HepG2 (cell line): ENCODE data around the gene HIPK2. TPM values are rescaled to one million over a fixed set of nuclear protein-coding genes. Genes with fewer than 3 reads are reported as not detected.
A peak's percentile ranks its signal among the peaks of the same experiment; 100 is the strongest.

Experiments
- ATAC-seq: fragments of 200-7000 bp; cut with Tn5 transposase; 3 replicates; pipeline ENCODE4 v1.9.1; 2020; ENCODE audit warnings: mild to moderate bottlenecking, moderate library complexity
- BruUV-seq: library from RNA; stranded (reverse); fragments of 400-500 nt; replicated peaks from 2 replicates; lab custom pipeline; 2021; lab: Mats Ljungman, UMichigan
- CTCF ChIA-PET: fragments of 300-600 bp; formaldehyde crosslinking; extraction: SDS; loops from one replicate; lab custom pipeline; 2021; ENCODE audit warnings: low total read pairs, inconsistent platforms, low intra/inter-chr PET ratio; lab: Yijun Ruan, JAX
- POLR2A ChIA-PET: fragments of 350-600 bp; sonication (Branson Sonifier 250); formaldehyde crosslinking; loops from one replicate; lab custom pipeline; 2020; ENCODE audit warnings: antibody characterized with exemption, inconsistent platforms; lab: Yijun Ruan, JAX
- DNase-seq: peaks from one replicate; pipeline ENCODE4 v3.0.0-alpha.2; 2015; ENCODE audit warnings: low spot score
- FAIRE-seq: peaks from 3 replicates; lab custom pipeline; 2011; peaks lifted over from hg19 to GRCh38; lab: Jason Lieb, UNC
- H2AFZ ChIP-seq: one replicate; pipeline ENCODE4 v1.6.1; 2011; ENCODE audit warnings: low read length, inconsistent platforms
- H3K27ac ChIP-seq: fragments of 300-600 bp; 3 replicates; pipeline ENCODE4 v1.8.0; 2011; ENCODE audit warnings: mixed run types, mild to moderate bottlenecking, mixed read lengths, low read length, inconsistent platforms; ENCODE audit not compliant: insufficient read depth; ENCODE audit errors: extremely low read length
- H3K27me3 ChIP-seq, 2 experiments: fragments of 200-600 bp in 1 of 2; 2 replicates in 1 of 2; 3 replicates in 1 of 2; pipeline versions ENCODE4 v1.6.0 to v1.8.0; 2011; ENCODE audit warnings: low read length in 2 of 2, mild to moderate bottlenecking in 2 of 2, moderate library complexity in 2 of 2, inconsistent platforms in 1 of 2; ENCODE audit not compliant: insufficient read depth in 2 of 2, control insufficient read depth in 1 of 2
- H3K36me3 ChIP-seq, 2 experiments: fragments of 200-600 bp in 1 of 2; replicated peaks in 1 of 2; 2 replicates in 1 of 2; 3 replicates in 1 of 2; pipeline versions ENCODE4 v1.5.1 to v1.8.0; 2011; ENCODE audit warnings: low read length in 2 of 2, inconsistent platforms in 1 of 2; ENCODE audit not compliant: insufficient read depth in 2 of 2, control insufficient read depth in 1 of 2
- H3K4me1 ChIP-seq: 2 replicates; pipeline ENCODE4 v1.5.1; 2012; ENCODE audit warnings: low read length, inconsistent platforms; ENCODE audit not compliant: insufficient read depth
- H3K4me2 ChIP-seq: 2 replicates; pipeline ENCODE4 v1.6.0; 2011; ENCODE audit warnings: low read depth, low read length, inconsistent platforms
- H3K4me3 ChIP-seq, 3 experiments: fragments of 200-600 bp in 1 of 3; sonication (generic), shearing (Covaris generic) in 1 of 3; replicated peaks in 1 of 3; 2 replicates each; pipeline ENCODE4 v1.5.1; 2011 to 2016; ENCODE audit warnings: low read length in 3 of 3, inconsistent platforms in 2 of 3, low read depth in 2 of 3, mild to moderate bottlenecking in 2 of 3, control low read depth in 1 of 3, mixed read lengths in 1 of 3; ENCODE audit not compliant: insufficient read depth in 1 of 3
- H3K79me2 ChIP-seq: one replicate; pipeline ENCODE4 v1.6.1; 2011; ENCODE audit warnings: low read length, inconsistent platforms; ENCODE audit not compliant: insufficient read depth
- H3K9ac ChIP-seq: 2 replicates; pipeline ENCODE4 v1.6.0; 2011; ENCODE audit warnings: mild to moderate bottlenecking, low read depth, low read length, inconsistent platforms; ENCODE audit not compliant: insufficient read depth
- H3K9me3 ChIP-seq: 2 replicates; pipeline ENCODE4 v1.5.1; 2012; ENCODE audit warnings: mild to moderate bottlenecking, low read length
- H4K20me1 ChIP-seq: 2 replicates; pipeline ENCODE4 v1.6.0; 2011; ENCODE audit warnings: inconsistent platforms, mild to moderate bottlenecking, low read length, moderate library complexity; ENCODE audit not compliant: insufficient read depth
- AGO1 ChIP-seq: fragments of 200-400 bp; formaldehyde crosslinking; IDR thresholded peaks from 2 replicates; pipeline ENCODE4 v1.6.1; 2017; ENCODE audit warnings: mild to moderate bottlenecking, low read depth, low read length, moderate library complexity; ENCODE audit not compliant: poor library complexity, severe bottlenecking
- ARNTL ChIP-seq: sonication (generic); formaldehyde crosslinking; IDR thresholded peaks from 2 replicates; pipeline ENCODE4 v1.4.0; 2020; ENCODE audit warnings: mild to moderate bottlenecking, missing genetic modification reagents
- ATRX ChIP-seq: sonication (generic); formaldehyde crosslinking; IDR thresholded peaks from 2 replicates; pipeline ENCODE4 v1.4.0; 2020; ENCODE audit warnings: missing genetic modification reagents, borderline replicate concordance
- MIER2 ChIP-seq: IDR thresholded peaks from 2 replicates; pipeline ENCODE4 v1.6.1; 2016; ENCODE audit warnings: missing biosample characterization, missing genetic modification reagents
- NFATC3 ChIP-seq: sonication (generic); formaldehyde crosslinking; IDR thresholded peaks from 2 replicates; pipeline ENCODE4 v1.5.1; 2020; ENCODE audit warnings: mild to moderate bottlenecking, missing genetic modification reagents
- PHF20 ChIP-seq: sonication (generic); formaldehyde crosslinking; IDR thresholded peaks from 2 replicates; pipeline ENCODE4 v1.5.0; 2020; ENCODE audit warnings: mild to moderate bottlenecking, missing genetic modification reagents
- SATB2 ChIP-seq: sonication (generic); formaldehyde crosslinking; IDR thresholded peaks from 2 replicates; pipeline ENCODE4 v1.5.0; 2020; ENCODE audit warnings: missing genetic modification reagents
- SOX6 ChIP-seq, 2 experiments: fragments of 450-650 bp in 1 of 2; sonication (generic) in 1 of 2; formaldehyde crosslinking in 1 of 2; IDR thresholded peaks; 2 replicates each; pipeline versions ENCODE4 v1.4.0 to v1.6.1; 2017 to 2020; ENCODE audit warnings: antibody characterized with exemption in 1 of 2, mild to moderate bottlenecking in 1 of 2, missing genetic modification reagents in 1 of 2
- SUZ12 ChIP-seq: fragments of 150-350 bp; IDR thresholded peaks from 2 replicates; pipeline ENCODE4 v1.6.1; 2014; ENCODE audit warnings: low read depth, low read length
- TBL1XR1 ChIP-seq: fragments of 150-350 bp; IDR thresholded peaks from 2 replicates; pipeline ENCODE4 v1.6.1; 2014; ENCODE audit warnings: borderline replicate concordance, low read length; ENCODE audit not compliant: partially characterized antibody
- WIZ ChIP-seq: sonication (generic); formaldehyde crosslinking; IDR thresholded peaks from 2 replicates; pipeline ENCODE4 v1.5.1; 2020; ENCODE audit warnings: mild to moderate bottlenecking, missing genetic modification reagents
- ZNF124 ChIP-seq: sonication (generic); formaldehyde crosslinking; IDR thresholded peaks from 2 replicates; pipeline ENCODE4 v1.4.0; 2020; ENCODE audit warnings: missing genetic modification reagents
- ZNF138 ChIP-seq: sonication (generic); formaldehyde crosslinking; IDR thresholded peaks from 2 replicates; pipeline ENCODE4 v1.5.0; 2020; ENCODE audit warnings: mild to moderate bottlenecking, low read depth, missing genetic modification reagents
- ZNF747 ChIP-seq: sonication (generic); formaldehyde crosslinking; IDR thresholded peaks from 2 replicates; pipeline ENCODE4 v1.8.1; 2023; ENCODE audit warnings: missing genetic modification reagents, mild to moderate bottlenecking, borderline replicate concordance
- WGBS: methylation state at CpG from one replicate; pipeline ENCODE4 v1.1.6; 2017; ENCODE audit warnings: low lambda C conversion rate; 5-methylcytosine and 5-hydroxymethylcytosine counted together
- in situ Hi-C: cut with HindIII; loops from 2 replicates; pipeline ENCODE4 v1.10.0; 2017; ENCODE audit warnings: low pct_unique_long_range_greater_than_20kb; ENCODE audit not compliant: extremely low pct_ligation_motif_present
- intact Hi-C: fragments of 100-400 bp; cut with micrococcal nuclease; formaldehyde crosslinking; loops from one replicate; pipeline ENCODE4 v1.10.0; 2022; ENCODE audit not compliant: unreplicated experiment
- polyA plus RNA-seq, 8 experiments: library from polyadenylated mRNA; depleted of rRNA in 3 of 8; stranded (reverse) in 7 of 8; unstranded in 1 of 8; fragments of >200 nt; fragmentation: Illumina TruSeq in 4 of 8; extraction: Trizol in 4 of 8; gene quantifications; 2 replicates each; pipeline versions ENCODE4 v1.2.1 to v1.2.3, GENCODE V29; 2011 to 2016; ENCODE audit warnings: low read depth in 4 of 8, missing spikeins in 1 of 8, mixed read lengths in 1 of 8; ENCODE audit not compliant: insufficient read depth in 1 of 8
- total RNA-seq, 5 experiments: library from RNA; depleted of rRNA; stranded (reverse); fragments of >200 nt; fragmentation: Illumina TruSeq; extraction: Trizol; gene quantifications; 2 replicates each; pipeline ENCODE4 v1.2.3, GENCODE V29; 2016; ENCODE audit warnings: low read depth in 1 of 5
- TF ChIP-seq, protein P1 (sequence below): IDR thresholded peaks from 2 replicates; pipeline ENCODE4 v1.6.1; 2016; ENCODE audit warnings: low read depth, control low read depth
- TF ChIP-seq, protein P2 (sequence below): sonication (generic); formaldehyde crosslinking; IDR thresholded peaks from 2 replicates; pipeline ENCODE4 v1.5.0; 2020; ENCODE audit warnings: mild to moderate bottlenecking, missing genetic modification reagents, borderline replicate concordance
- TF ChIP-seq, protein P3 (sequence below): sonication (generic); formaldehyde crosslinking; IDR thresholded peaks from 2 replicates; pipeline ENCODE4 v1.4.0; 2020; ENCODE audit warnings: mild to moderate bottlenecking, low read depth, missing genetic modification reagents

Gene HIPK2
- total and polyA plus RNA-seq, 2 of the 13 experiments (the other 11 are each of a cell fraction or from before 2014, with no cell fraction given) = 14.4 to 20.2 TPM

DNA sequence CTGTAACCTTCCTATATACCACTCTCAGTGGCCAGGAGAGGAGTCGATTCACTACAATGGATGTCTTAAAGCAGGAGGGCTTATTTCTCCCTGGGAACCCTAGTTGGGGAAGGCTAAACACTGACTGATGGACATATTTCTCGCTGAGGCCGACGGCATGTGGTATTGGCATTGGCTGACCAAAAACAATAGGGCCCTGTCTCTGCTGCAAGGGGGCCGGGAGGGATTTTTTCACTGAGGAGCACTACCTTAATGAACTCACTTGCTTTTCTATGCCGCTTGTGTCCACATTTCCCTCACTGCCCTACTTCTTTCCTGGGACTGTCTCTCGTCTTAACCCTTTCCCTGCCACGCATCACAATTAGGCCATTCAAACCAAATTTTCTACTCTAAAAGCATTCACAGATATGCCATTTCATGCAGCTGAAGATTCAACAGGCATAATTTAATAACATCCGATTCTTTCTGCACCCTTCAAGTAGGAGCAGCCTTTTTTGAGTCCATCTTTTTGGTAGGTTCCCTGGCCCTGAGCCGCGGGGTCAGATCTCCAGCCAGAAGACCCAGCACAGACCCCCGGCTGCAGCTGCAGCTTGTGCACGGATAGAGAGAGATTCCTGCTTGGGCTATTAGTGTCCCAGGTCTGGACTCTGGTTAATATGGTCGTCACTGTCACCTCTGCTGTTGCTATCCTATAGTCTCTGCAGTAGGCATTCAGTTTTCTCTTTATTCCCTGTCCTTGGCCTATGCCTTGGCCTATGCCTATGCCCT is 118.7 kb downstream of the HIPK2 start:
- no TSS peak for BruUV-seq
- Histone ChIP-seq H3K4me3 (peak overlapping the region in 1 of 3 experiments; percentile 49; a peak in 2 of 6 replicates), H3K36me3 (peaks cover 4 to 18% of the 10 kb centered on the region in 2 experiments), H2AFZ (no peak overlapping the region), H4K20me1 (no peaks in the 10 kb centered on the region), H3K4me1 (peaks cover 87% of the 10 kb centered on the region), H3K79me2 (peaks cover 12% of the 10 kb centered on the region), H3K27me3 (no peaks in the 10 kb centered on the region), H3K9ac (peak overlapping the region; percentile 48), H3K9me3 (no peaks in the 10 kb centered on the region), H3K4me2 (peak overlapping the region; percentile 74), H3K27ac (peak overlapping the region; percentile 84)
- DNase-seq (peak; percentile 91), FAIRE-seq (peak; percentile 83), ATAC-seq (peak; percentile 84)
- ChIA-PET CTCF (no interaction called here), POLR2A (interaction anchor here (1.0 to 1.3 kb wide), 5 partner anchors 8 to 82 kb away, joined by 3 to 9 read pairs (median 4); no protein-coding TSS in a partner anchor)
- 15% methylated on average over 11 of the region's 14 CpGs for WGBS
- in situ Hi-C loops (no loop called here), intact Hi-C loops (loop anchor here (1.0 to 10.0 kb wide), 2 partner anchors 16 to 86 kb away; no protein-coding TSS in a partner anchor)
- TF ChIP-seq, protein P1, sequence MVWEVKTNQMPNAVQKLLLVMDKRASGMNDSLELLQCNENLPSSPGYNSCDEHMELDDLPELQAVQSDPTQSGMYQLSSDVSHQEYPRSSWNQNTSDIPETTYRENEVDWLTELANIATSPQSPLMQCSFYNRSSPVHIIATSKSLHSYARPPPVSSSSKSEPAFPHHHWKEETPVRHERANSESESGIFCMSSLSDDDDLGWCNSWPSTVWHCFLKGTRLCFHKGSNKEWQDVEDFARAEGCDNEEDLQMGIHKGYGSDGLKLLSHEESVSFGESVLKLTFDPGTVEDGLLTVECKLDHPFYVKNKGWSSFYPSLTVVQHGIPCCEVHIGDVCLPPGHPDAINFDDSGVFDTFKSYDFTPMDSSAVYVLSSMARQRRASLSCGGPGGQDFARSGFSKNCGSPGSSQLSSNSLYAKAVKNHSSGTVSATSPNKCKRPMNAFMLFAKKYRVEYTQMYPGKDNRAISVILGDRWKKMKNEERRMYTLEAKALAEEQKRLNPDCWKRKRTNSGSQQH = 0 out of 2 replicates have a peak, but pooled peaks have one; percentile 24
- TF ChIP-seq ZNF138 = no peak
- no peak for TF ChIP-seq PHF20 (CRISPR knock-in tag)
- no peak for TF ChIP-seq SOX6 (IDR thresholded peaks at IDR 0.05)
- peak; percentile 86 for TF ChIP-seq SOX6 (CRISPR knock-in tag; IDR thresholded peaks at IDR 0.05)
- no peak for TF ChIP-seq TBL1XR1
- TF ChIP-seq ZNF124 = no peak
- no peak for TF ChIP-seq AGO1
- TF ChIP-seq SATB2 (CRISPR knock-in tag) = no peak
- TF ChIP-seq NFATC3 = no peak
- no peak for TF ChIP-seq ATRX (CRISPR knock-in tag)
- TF ChIP-seq MIER2 (CRISPR knock-in tag) = no peak
- TF ChIP-seq SUZ12 = no peak
- TF ChIP-seq ARNTL (CRISPR knock-in tag) = no peak
- TF ChIP-seq, protein P2, sequence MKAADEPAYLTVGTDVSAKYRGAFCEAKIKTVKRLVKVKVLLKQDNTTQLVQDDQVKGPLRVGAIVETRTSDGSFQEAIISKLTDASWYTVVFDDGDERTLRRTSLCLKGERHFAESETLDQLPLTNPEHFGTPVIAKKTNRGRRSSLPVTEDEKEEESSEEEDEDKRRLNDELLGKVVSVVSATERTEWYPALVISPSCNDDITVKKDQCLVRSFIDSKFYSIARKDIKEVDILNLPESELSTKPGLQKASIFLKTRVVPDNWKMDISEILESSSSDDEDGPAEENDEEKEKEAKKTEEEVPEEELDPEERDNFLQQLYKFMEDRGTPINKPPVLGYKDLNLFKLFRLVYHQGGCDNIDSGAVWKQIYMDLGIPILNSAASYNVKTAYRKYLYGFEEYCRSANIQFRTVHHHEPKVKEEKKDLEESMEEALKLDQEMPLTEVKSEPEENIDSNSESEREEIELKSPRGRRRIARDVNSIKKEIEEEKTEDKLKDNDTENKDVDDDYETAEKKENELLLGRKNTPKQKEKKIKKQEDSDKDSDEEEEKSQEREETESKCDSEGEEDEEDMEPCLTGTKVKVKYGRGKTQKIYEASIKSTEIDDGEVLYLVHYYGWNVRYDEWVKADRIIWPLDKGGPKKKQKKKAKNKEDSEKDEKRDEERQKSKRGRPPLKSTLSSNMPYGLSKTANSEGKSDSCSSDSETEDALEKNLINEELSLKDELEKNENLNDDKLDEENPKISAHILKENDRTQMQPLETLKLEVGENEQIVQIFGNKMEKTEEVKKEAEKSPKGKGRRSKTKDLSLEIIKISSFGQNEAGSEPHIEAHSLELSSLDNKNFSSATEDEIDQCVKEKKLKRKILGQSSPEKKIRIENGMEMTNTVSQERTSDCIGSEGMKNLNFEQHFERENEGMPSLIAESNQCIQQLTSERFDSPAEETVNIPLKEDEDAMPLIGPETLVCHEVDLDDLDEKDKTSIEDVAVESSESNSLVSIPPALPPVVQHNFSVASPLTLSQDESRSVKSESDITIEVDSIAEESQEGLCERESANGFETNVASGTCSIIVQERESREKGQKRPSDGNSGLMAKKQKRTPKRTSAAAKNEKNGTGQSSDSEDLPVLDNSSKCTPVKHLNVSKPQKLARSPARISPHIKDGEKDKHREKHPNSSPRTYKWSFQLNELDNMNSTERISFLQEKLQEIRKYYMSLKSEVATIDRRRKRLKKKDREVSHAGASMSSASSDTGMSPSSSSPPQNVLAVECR (CRISPR knock-in tag) = 0 out of 2 replicates have a peak, but pooled peaks have one; percentile 6
- no peak for TF ChIP-seq WIZ (CRISPR knock-in tag)
- TF ChIP-seq, protein P3, sequence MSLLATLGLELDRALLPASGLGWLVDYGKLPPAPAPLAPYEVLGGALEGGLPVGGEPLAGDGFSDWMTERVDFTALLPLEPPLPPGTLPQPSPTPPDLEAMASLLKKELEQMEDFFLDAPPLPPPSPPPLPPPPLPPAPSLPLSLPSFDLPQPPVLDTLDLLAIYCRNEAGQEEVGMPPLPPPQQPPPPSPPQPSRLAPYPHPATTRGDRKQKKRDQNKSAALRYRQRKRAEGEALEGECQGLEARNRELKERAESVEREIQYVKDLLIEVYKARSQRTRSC (CRISPR knock-in tag) = no peak
- TF ChIP-seq ZNF747 (CRISPR knock-in tag) = peak; percentile 33; the same call in 1 of the 2 replicates
